OCI-LY7 (cell line): ENCODE data around the gene EPB41L2. TPM values are rescaled to one million over a fixed set of nuclear protein-coding genes. Genes with fewer than 3 reads are reported as not detected.

Source experiments
- BruUV-seq: library from RNA; stranded (reverse); fragments of 400-500 nt; replicated peaks from 2 replicates; lab custom pipeline; 2021; lab: Mats Ljungman, UMichigan
- CTCF ChIA-PET: fragments of 300-600 bp; sonication (Branson Sonifier 250); formaldehyde crosslinking; loops from one replicate; lab custom pipeline; 2022; ENCODE audit warnings: antibody characterized with exemption; ENCODE audit not compliant: unreplicated experiment; lab: Charles Lee
- POLR2A ChIA-PET: fragments of 300-600 bp; sonication (Branson Sonifier 250); formaldehyde crosslinking; loops from one replicate; lab custom pipeline; 2022; ENCODE audit warnings: antibody characterized with exemption; lab: Charles Lee
- DNase-seq: peaks from one replicate; pipeline ENCODE4 v3.0.0-alpha.2; 2015; ENCODE audit warnings: low spot score
- H2AFZ ChIP-seq: fragments of 200-600 bp; sonication (generic), shearing (Covaris generic); 2 replicates; pipeline ENCODE4 v1.6.1; 2014; ENCODE audit warnings: mild to moderate bottlenecking, antibody characterized with exemption, low read length, moderate library complexity
- H3K27ac ChIP-seq: fragments of 200-600 bp; sonication (generic); 2 replicates; pipeline ENCODE4 v1.5.1; 2014; ENCODE audit warnings: mixed run types, low read depth, mild to moderate bottlenecking, moderate library complexity, low read length, inconsistent platforms; ENCODE audit not compliant: poor library complexity, severe bottlenecking
- H3K36me3 ChIP-seq: fragments of 200-600 bp; sonication (generic); 2 replicates; pipeline ENCODE4 v1.6.1; 2014; ENCODE audit warnings: mild to moderate bottlenecking, antibody characterized with exemption, low read length, moderate library complexity, mixed read lengths; ENCODE audit not compliant: insufficient read depth
- H3K4me1 ChIP-seq: fragments of 200-600 bp; sonication (generic); 2 replicates; pipeline ENCODE4 v1.5.1; 2014; ENCODE audit warnings: mild to moderate bottlenecking, low read length; ENCODE audit not compliant: insufficient read depth, poor library complexity, severe bottlenecking
- H3K4me2 ChIP-seq: fragments of 200-600 bp; sonication (generic); 2 replicates; pipeline ENCODE4 v1.6.1; 2014; ENCODE audit warnings: mild to moderate bottlenecking, low read length
- H3K4me3 ChIP-seq: fragments of 200-600 bp; sonication (generic); 2 replicates; pipeline ENCODE4 v1.5.1; 2014; ENCODE audit warnings: mild to moderate bottlenecking, low read depth, low read length; ENCODE audit not compliant: poor library complexity, severe bottlenecking
- H3K79me2 ChIP-seq: fragments of 200-600 bp; sonication (generic); 2 replicates; pipeline ENCODE4 v1.6.1; 2016; ENCODE audit warnings: low read depth, mild to moderate bottlenecking, low read length, moderate library complexity, mixed read lengths; ENCODE audit not compliant: insufficient read depth
- H3K9me2 ChIP-seq: fragments of 200-600 bp; sonication (generic); 2 replicates; pipeline ENCODE4 v1.6.1; 2016; ENCODE audit warnings: mild to moderate bottlenecking, low read length, mixed read lengths; ENCODE audit not compliant: insufficient read depth
- H3K9me3 ChIP-seq: fragments of 200-600 bp; sonication (generic); 2 replicates; pipeline ENCODE4 v1.6.1; 2014; ENCODE audit warnings: mild to moderate bottlenecking, mixed run types, low read length, mixed read lengths
- H4K20me1 ChIP-seq: fragments of 200-600 bp; sonication (generic); 2 replicates; pipeline ENCODE4 v1.6.1; 2014; ENCODE audit warnings: mild to moderate bottlenecking, antibody characterized with exemption, low read length, moderate library complexity, mixed read lengths; ENCODE audit not compliant: insufficient read depth
- CTCF ChIP-seq: fragments of 200-600 bp; sonication (generic); conservative IDR thresholded peaks from 2 replicates; pipeline ENCODE4 v1.5.1; 2014; ENCODE audit warnings: mild to moderate bottlenecking, antibody characterized with exemption, low read length, moderate library complexity, mixed read lengths
- EZH2phosphoT487 ChIP-seq: fragments of 200-600 bp; sonication (generic); IDR thresholded peaks from 2 replicates; pipeline ENCODE4 v1.6.1; 2018; ENCODE audit warnings: low read depth, borderline replicate concordance, mild to moderate bottlenecking, mixed run types, antibody characterized with exemption, low read length, moderate library complexity, mixed read lengths
- intact Hi-C: fragments of 100-400 bp; cut with micrococcal nuclease; formaldehyde crosslinking; loops from one replicate; pipeline ENCODE4 v1.10.0; 2022; ENCODE audit not compliant: unreplicated experiment
- total RNA-seq, 2 experiments: library from RNA; depleted of rRNA in 1 of 2; stranded (reverse); fragments of >200 nt in 1 of 2; shearing (Covaris generic) in 1 of 2; gene quantifications; 2 replicates each; pipeline ENCODE4 v1.2.3, GENCODE V29; 2014 to 2022

The EPB41L2 gene
- total RNA-seq, 2 experiments from 2014 or later = 36.7 to 138 TPM

GRCh38 chr6:130885392-130886192 is 177.5 kb downstream of the EPB41L2 start:
- H4K20me1 ChIP-seq = no peaks in the 10 kb centered on the region
- ChIA-PET POLR2A (interaction anchor here (0.6 to 1.7 kb wide), 6 partner anchors 9 to 627 kb away, joined by 3 to 11 read pairs (median 4); no protein-coding TSS in a partner anchor), CTCF (interaction anchor here (0.6 to 1.8 kb wide), 4 partner anchors 60 to 280 kb away, joined by 3 to 5 read pairs (median 4); no protein-coding TSS in a partner anchor)
- H3K9me2 ChIP-seq = no peaks in the 10 kb centered on the region
- BruUV-seq = no TSS peak
- H3K4me1 ChIP-seq = no peaks in the 10 kb centered on the region
- peaks cover 4% of the 10 kb centered on the region; the same call in 1 of the 2 replicates for H3K36me3 ChIP-seq
- no peaks in the 10 kb centered on the region for H3K9me3 ChIP-seq
- peak; percentile 81 for DNase-seq
- TF ChIP-seq EZH2phosphoT487 (no peak), CTCF (peak; percentile 98)
- no peak overlapping the region for H3K4me3 ChIP-seq
- no peak overlapping the region for H3K4me2 ChIP-seq
- no peaks in the 10 kb centered on the region for H3K79me2 ChIP-seq
- H3K27ac ChIP-seq = no peak overlapping the region
- no peak overlapping the region for H2AFZ ChIP-seq
- intact Hi-C loops = loop anchor here (1.0 to 10.0 kb wide), 5 partner anchors 177 to 647 kb away; partner anchors contain the start of gene EPB41L2

- intact Hi-C loops = loop anchor here (10.0 kb wide), 1 partner anchor 312 kb away; no protein-coding TSS in a partner anchor
- Histone ChIP-seq H3K4me2 (no peak overlapping the region), H3K4me1 (no peaks in the 10 kb centered on the region), H4K20me1 (no peaks in the 10 kb centered on the region), H2AFZ (no peak overlapping the region), H3K4me3 (no peak overlapping the region), H3K79me2 (no peaks in the 10 kb centered on the region), H3K9me3 (no peaks in the 10 kb centered on the region), H3K36me3 (peaks cover 4% of the 10 kb centered on the region; the same call in 1 of the 2 replicates), H3K27ac (no peak overlapping the region), H3K9me2 (no peaks in the 10 kb centered on the region)
- POLR2A ChIA-PET = interaction anchor here (0.6 to 1.6 kb wide), 2 partner anchors 9 to 35 kb away, joined by 3 to 8 read pairs; no protein-coding TSS in a partner anchor
- no peak for DNase-seq
- CTCF ChIA-PET = no interaction called here
- no peak for TF ChIP-seq CTCF
- no peak for TF ChIP-seq EZH2phosphoT487
- BruUV-seq = no TSS peak
Observed at GRCh38 chr6:130882370-130882769, 180.7 kb downstream of the EPB41L2 start.
